AML-193 (cell line): Measurements from ENCODE around the gene KCNJ12.
A peak's percentile ranks its signal among the peaks of the same experiment; 100 is the strongest.
"Not testable (repeated sequence)": the region's sequence is repeated elsewhere in the genome, so short reads cannot be mapped to it uniquely, and the experiment has no call there.

Experiments used
- DNase-seq, 2 experiments: peaks; one replicate each; lab custom pipeline; 2025; lab: John Stamatoyannopoulos, UW

KCNJ12 gene

DNA sequence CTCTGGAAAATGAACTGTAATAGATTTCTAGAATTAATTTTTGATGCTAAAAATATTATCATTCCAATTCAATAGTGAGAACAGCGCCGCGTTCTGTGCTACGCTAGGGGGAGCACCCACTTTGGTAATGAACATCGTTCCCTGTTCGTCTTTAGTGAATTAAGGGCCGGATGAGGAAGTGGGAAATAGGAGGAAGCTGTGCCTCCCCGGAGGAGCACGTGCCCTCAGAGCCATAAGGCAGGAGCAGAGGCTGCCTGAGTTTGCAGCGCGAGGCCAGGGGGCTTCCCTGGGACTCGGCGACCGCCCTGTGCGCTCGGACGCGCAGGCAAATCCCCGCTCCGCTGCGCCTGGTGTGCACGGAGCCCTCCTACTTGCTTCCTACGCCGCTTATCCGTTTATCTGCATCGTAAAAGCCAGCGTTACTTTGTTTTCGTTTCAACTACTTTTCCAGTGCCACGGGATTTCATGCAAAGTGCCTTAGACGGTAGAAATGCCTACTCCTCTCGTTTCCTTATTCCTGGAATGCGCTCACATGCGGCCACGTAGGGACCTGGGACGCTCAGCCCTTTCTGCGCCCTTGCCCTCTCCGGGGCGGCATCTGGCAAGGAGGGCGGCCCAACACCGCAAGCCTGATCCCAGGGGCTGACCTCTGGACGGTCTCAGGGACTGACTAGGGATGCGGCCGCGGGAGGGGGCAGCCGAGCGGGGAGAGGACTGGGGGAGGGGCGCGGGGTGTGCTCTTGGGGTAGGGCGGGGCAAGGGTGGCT, 76.4 kb downstream of the KCNJ12 start:
- DNase-seq = peak; percentile 72 to 75

DNA sequence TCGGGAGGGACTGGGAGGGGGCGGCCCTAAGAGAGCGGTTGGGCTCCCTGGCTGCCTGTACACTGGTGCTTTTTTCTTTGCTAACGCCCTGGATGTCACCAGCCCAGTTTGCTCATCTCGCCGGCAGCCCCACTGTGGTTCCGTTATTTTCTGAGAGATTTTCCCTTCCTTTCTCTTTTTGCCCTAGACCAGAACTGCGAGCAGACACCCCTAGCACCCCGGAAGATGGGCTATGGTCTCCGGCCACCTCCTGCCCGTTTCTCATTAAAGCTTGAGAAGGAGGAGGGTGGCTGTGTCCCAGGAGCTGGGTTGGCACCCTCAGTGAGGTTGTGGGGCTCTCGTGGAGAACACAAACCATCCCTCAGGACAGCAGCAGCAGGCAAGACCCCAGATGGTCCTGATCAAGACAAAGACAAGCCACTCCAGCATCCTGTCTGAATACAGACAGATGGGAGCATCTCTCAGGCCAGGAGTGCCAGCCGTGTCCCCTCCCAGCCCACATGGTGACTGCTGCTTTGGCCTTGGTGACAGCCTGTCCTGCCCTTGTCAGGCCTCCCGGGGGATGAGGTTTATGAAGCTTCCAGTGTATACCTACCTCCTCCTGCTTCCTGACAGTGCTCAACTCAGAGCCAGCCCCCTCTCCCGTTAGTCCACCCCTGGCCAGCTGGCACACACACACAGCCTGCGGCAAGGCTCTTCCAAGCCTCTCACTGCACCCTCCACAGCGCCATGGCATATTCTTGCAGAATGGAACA, 77.2 kb downstream of the KCNJ12 start:
- DNase-seq = no peak

DNA sequence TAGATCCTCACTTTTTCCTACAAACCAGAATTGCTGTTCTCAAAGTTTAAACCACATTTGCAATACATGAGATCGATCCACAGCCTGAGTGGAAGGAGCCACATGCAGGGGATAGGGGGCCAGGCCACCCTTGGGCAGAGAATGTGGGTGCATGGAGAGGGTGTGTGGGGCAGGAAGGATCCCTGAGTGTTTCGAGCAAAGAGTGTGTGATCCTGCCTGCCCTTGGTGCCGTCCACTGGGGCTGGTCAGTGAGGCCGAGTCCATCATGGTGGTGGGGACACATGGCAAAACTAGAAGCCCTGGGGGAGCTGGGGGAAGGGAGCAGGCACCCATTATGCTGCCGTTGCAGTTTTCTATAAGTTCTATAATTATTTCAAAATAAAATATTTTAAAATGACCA, 77.8 kb downstream of the KCNJ12 start:
- DNase-seq = not testable (repeated sequence)

DNA sequence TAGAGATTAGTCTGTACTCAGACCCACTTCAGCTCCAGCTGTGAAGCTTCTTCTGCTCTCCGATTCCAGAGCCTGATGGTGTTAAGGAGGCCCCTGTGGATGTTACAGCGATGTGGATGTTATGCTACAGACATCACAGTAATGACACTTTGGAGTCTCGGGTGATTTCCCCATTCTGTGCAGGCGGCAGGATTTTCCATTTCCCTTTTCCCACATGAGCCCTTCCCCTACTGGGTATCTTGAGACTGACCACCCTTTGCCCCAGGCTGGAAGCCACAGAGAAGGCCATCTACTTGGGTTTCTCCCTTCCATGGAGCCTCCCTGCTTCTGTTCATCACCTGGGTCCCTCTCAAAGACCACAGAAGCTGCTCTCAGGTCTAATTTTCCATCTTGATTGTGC, 78.3 kb downstream of the KCNJ12 start:
- DNase-seq = no peak

DNA sequence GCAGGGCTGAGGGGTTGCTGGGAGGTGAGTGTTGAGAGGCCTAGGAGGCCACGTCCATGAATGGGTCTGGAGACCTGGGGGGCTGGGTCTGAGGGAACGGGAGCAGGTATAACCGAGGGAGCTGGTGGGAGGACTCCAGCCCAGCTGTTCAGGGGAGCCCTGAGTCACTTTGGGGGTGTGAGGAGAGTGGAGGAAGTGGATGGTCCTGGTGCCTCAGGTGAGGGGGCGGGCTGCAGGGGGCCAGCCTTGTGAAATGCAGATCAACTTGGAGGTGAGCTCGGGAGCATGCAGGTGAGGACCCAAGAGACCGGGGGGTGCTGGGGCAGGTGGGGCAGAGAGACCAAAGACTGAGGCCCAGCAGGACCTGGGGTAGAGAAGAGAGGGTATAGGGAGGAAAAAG, 79.6 kb downstream of the KCNJ12 start:
- no peak for DNase-seq

DNA sequence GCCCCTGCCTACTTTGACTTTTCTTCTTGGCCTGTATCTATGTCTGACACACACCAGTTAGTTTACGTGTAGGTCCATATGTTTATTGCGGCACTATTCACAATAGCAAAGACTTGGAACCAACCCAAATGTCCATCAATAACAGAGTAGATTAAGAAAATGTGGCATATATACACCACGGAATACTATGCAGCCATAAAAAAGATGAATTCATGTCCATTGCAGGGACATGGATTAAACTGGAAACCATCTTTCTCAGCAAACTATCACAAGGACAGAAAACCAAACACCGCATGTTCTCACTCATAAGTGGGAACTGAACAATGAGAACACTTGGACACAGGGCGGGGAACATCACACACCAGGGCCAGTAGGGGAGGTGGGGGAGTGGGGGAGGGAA, 80.3 kb downstream of the KCNJ12 start:
- not testable (repeated sequence) for DNase-seq

DNA sequence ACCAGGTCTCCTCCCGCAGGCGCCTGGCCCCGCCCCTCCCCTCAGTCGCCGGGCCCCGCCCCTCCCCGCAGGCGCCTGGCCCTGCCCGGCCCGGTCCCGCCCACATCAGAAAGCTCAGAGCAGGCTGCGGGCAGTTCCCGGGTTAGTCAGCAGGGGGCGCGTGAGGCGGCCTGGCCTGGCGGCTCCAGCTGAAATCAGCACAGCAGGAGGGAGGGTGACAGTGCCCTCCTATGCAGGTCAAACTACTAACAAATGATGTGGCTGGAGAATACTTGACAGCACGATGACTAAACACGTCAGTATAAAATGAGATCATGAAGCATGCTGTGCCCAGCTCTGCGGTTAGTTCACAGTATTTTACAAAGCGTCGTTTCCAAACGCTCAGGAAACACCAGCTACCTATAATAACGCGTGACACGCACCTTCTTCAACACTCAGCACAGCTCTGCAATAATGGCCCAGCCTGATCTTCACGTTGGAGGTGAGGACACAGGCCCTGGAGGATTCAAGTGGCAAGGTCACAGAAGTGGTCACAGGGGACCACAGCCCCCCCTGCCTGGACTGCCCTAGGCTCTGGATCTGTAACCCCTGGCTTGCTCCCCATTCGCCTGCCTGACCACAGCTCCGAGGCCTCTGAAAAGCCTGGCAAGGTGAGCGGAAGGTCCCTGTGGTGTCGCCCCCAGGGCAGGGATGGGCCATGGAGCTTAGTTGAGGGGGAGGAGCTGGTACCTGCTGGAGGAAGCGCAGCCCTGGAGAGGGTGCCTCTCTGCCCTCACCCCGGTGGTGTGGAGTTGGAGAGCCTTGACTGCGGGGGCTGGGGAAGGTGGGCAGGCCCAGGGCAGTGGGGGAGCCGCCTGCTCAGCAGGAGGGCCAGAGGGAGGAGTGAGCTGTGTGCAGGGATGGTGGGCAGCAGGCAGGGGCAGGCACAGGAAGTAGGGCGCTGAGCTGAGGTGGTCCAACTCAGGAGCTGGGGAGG, 81.2 kb downstream of the KCNJ12 start:
- DNase-seq = peak; percentile 76 to 79

DNA sequence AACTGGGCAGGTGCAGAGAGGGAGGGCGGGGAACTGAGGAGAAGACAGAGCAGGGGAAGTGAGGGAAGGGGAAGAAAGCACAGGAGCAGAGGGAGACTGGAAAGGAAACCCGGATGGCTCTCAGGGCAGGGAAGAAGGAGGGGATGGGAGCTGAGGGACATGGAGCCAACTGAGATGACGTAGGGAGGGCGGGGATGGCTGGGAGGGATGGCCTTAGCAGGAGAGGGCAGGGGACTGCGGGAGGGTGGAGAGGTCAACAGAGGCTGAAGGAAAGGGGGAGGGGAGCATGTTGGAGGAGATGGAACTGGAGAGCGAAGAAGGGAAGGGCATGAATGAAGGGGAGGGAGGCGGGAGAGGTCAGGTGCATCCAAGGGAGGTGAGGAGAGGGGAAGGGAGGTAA, 81.9 kb downstream of the KCNJ12 start:
- no peak for DNase-seq

DNA sequence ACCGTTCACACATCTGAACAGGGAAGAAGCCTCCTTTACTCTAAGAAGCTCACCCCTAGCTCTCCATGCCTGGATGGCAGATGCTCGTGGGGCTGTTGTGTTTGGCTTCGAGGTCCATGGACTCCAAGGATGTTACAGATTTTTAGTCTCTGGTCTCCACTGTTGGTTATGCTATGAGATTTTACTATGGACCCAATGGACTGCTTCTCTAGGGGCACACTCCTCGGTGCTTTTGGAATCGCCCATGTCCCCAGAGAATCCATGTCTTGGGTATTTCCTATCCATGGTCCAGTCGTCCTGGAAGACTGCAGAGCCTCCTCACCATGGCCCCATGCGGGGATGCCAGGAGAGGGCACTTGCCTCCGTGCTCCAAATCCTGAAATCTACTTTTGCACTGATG, 83.4 kb downstream of the KCNJ12 start:
- DNase-seq = no peak

DNA sequence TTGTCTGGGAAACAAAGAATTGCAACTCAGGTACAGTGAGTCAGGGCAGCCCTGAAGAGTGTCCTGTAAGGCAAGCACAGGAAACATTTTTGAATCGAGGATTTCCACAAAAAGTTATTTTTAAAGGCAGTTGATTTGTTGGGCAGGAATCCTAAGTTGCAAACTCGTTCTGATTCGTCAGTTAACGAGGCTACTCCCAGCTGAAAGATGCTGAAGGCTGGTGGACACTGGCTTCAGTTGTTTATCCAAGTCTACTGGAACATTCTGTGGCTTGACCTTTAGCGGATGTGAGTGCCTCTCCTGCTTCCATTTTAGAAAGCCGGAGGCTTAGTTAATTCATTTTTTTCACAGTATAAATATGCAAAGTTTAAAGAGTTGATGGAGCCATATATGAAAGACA, 84.2 kb downstream of the KCNJ12 start:
- DNase-seq = no peak

DNA sequence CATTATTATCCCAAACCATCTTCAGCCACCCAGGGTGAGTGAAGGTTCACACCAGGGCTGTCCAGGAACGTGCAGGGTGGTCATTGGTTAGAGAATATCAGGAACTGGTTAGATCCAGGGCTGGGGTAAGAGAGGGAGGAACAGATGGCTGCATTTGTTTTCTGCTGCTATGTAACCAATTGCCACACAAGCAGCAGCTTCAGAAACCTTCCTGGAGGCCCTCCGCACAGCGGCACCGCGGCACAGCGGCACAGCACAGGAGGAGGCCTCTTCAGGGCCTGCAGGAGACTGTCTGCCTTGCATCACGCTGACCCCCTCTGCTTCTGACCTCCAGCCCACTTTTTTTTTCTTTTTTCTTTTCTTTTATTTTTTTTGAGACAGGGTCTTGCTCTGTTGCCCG, 86.1 kb downstream of the KCNJ12 start:
- no peak for DNase-seq

DNA sequence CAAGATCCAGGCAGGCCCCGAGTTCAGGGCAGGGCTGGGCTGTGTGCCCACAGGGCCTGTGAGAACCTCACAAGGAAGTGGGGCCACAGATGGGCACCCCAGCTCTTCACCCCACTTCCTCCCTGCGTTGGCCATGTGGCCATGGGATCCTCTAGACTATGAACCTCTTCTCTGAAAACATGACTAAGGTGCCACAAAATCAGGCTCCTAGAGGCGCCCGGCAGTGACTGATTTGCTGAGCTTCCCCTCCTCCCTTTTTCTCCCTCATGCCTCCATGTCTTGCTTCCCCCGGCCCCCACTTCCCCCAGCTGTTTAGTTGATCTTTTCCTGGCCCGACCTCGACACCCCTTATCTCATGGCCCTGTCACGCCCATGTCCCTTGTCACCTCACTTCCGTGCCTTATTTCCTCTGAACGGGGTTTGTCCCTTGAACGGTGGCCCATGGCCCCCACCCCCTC, 87.1 kb downstream of the KCNJ12 start:
- DNase-seq = no peak

DNA sequence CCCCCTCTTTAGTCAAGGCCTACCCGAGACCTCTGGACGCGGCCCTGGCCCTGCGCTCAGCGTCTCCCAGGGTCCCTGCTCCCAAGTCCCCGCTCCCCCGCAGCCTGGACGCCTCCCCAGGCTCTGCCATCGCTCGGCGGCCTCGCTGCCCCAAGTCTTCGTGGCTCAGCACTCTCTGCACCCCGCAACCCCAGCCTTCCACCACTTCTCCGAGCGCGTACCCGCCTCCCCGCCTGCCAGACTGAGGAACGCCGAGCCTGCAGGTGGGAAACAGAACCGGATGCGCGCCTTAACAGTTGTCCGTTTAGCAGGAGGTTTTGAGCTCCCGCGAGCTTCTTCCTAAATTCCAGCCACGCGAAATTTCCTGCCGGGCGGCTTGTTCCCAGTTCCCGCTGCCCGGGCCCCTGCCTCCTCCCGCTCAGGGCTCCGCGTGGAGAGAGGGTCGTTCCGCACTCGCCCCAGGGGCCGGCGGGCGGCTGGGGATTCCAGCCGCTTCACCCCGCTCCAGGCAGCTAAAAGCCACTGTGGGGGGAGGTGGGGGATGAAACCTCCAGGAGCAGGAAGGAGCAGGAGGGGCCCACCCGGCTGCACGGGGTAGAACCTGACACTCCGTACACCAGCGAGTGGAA, 87.7 kb downstream of the KCNJ12 start:
- DNase-seq = no peak

DNA sequence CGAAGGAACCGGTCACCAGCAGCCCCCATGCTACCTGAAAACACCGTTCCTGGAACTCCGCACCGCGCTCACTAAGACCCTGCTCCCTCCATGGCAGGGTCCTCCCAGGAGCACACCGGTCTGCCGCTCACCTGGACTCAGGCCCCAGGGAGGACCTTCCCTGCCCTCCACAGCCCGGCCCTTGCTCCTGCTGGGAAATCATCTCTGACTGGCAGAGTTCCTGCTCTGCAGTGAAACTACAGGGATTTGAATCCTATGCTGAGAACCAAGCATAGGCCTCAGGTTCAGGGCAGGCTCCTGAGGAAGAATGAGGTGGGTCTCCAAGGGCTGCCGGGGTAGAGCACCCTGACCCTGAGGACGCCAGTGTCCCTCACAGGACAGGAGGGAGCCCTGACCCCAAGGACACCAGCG, 88.5 kb downstream of the KCNJ12 start:
- no peak for DNase-seq

DNA sequence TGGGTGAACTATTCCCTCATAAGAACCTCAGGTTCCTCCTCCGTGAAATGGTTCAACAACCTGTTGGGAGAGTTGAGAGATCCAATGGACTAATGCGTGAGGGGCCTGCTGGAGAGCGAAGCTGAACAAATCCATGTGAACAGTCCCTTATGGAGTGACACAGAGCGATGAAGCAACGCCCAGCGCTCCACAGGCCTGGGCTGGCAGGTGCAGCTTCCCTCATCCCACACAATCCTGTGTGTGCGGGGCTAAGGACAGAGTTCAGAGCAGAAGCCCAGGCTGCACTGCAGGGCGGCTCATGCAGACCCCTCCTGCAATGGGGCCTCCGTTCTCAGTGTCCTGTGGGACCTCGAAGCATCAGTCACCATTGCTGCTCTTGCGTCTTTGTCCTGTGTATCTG, 90.4 kb downstream of the KCNJ12 start:
- no peak for DNase-seq

DNA sequence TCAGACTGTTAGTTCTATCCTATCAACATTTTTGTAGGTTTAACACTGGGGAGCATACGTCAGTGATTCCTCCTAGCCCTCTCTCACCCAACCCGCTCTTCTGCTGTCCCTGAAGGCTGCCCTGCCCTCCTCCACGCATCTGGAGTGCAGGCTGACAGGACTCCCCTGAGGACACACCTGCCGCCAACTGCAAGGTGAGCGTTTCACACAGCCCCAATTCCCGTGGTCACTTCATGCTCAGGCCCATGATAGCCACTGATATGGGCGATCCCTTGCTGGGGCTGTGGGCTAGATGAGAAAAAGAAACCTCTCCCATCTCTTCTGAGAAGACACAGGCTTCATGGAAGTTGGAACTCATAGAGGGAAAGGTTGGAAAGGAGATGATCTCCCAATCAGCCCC, 91.0 kb downstream of the KCNJ12 start:
- DNase-seq = no peak

DNA sequence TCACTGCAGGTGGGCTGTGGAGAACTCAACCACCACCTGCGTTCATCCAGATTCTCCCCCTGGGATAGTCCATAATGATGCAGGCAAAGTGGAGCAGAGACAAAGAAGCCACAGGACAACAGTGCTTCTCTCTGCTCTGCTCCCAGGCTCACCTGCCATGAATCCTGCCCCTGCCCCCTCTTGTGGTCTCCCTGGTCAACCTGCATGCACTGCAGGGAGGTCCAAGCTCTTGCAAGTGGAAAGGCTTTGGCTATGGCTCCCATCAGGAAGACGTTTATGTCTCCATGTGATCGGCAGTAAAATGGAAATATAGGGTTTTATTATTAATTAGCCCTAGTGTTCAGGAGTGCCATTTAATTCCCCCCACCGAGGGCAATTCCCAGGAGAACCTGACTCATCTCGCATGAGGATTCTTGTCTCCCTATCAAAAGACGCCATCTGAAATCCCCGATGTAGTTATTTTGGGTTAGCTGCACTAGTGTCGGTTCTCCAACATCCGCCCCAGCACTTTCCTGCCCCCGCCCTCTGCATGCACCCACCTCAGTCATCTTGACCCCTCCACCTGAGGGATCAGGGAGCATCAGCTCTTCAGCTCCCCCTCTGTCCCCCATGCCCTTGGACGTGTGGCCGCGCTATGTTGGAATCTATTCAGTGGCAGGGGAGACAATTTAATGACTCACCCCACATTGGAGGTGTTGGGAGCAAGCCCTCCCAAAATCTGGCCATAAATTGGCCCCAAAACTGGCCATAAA, 91.8 kb downstream of the KCNJ12 start:
- DNase-seq = no peak
